HS-27A (cell line): ENCODE data around the gene FYN.
"Not testable (repeated sequence)": the region's sequence is repeated elsewhere in the genome, so short reads cannot be mapped to it uniquely, and the experiment has no call there.

ENCODE experiments used
- DNase-seq: peaks from one replicate; pipeline ENCODE4 v3.0.0-alpha.2; 2012; ENCODE audit warnings: low read depth, missing footprints

The FYN gene

DNA sequence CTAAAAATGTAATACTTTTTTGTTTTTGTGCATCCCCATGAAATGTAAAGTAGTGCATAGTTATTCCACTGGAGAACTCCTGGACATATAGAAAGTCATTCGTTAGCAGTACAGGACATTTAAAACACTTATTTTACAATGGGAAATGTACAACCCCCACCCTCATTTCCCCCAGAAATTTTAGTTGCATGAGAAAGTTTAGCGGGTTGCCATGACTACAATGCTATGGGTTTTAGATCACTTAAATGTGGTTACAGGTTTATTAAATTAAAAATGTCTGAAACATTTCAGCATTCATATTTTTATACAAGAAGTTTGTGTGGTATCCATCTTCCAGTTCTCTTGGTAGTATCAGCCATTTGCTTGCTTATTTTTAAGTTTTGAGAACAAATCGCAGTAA, 212.7 kb downstream of the FYN start:
- DNase-seq = no peak

DNA sequence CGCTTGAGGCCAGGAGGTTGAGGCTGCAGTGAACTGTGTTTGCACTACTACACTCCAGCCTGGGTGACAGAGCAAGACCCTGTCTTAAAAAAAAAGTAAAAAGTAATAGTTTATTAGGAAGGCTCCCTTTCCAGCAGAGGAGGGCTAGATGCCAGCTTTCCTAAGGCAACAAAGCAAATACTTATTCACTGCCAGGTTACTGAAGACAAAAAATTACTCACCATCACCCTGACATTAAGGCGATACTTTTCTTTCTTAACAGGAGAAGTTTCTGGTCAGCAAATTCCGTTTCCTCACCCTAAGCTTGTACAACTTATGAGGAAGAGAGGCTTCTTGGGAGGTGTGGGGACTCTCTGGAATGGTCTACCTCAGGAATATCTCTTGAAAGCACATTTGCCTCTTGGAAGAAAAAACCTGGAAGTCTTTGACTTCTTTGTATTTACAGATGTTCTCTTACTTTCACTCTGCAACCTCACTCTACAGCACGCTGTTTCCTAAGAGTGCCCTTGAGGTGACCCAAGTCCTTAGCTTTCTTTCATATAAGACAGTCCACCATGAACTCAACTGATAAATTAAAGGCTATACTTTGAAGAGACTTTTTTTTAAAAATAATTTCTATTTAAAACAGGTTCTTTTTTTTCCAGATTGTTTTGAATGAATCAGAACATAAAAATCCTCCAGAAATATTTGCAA, 214.6 kb downstream of the FYN start:
- no peak for DNase-seq

DNA sequence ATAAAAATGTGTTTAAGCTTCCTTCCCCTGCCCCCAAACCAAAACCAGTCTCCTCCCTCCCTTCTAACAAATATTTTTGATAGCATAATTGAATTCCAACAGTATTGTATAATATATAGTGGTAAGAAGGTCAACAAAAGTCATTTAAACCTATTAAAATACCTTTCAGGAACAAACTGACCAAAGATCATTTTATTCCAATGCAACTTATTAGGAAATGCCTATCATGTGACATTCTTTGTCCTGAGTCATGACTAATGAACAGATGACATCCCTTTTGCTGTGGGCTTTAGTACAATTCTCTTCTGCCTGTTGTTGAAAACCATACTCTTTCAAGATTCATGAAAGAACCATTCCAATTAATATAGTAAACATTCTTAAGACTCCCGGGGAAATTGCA, 216.1 kb downstream of the FYN start:
- DNase-seq = peak; percentile 11

DNA sequence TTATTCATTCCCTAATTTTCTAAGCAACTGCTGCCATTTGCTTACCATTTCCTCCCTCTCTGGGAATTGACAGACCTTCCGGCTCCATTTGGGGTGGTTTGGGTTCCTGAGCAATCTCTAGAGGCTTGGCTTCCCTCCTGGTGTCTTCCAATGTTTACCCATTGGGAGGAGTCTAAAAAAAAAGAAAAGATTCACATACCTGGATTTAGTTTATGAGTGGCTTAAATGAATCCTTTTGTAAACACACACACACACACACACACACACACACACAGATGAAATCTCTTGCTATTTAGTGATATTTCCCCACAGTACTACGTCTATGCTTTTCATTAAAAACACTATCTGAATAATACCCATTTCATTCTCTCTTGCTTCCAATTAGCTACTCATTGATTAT, 219.3 kb downstream of the FYN start:
- no peak for DNase-seq

DNA sequence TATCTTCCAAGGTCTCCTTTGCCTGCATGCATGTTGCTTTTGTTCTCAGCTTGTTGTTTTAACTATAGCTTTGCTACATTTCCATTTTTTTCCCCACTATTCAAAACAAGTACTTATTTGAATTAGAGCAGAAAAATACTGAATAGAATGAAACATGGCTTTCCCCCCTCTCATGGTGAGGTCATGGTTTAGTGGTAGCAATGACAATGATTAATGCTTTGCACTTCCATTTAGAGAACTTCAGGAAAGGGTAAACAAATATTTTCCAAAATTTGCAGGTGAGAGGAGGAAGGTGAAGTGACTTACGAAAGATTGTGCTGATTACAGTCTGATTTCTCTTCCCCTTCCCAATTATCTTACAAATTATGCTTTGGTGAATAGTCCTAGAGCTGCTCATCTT, 219.8 kb downstream of the FYN start:
- no peak for DNase-seq

DNA sequence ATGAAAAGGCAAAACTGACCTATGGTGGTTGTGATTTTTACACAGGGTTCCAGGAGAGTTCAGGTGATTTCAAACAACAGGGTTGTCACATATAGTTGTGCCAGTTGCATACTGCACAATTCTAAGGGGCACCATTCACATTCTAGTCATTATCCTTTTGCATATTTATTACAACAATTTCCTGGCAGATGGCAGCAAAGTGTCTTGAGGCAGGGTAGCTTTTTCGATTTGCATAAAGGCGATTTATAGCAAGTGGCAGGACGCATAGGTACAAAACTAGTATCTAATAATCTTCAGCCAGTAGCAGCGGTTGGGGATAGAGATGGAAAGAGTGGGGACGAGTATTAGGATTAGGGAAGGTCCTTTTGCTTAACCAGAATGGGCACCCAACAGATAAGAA, 221.1 kb downstream of the FYN start:
- DNase-seq = no peak

DNA sequence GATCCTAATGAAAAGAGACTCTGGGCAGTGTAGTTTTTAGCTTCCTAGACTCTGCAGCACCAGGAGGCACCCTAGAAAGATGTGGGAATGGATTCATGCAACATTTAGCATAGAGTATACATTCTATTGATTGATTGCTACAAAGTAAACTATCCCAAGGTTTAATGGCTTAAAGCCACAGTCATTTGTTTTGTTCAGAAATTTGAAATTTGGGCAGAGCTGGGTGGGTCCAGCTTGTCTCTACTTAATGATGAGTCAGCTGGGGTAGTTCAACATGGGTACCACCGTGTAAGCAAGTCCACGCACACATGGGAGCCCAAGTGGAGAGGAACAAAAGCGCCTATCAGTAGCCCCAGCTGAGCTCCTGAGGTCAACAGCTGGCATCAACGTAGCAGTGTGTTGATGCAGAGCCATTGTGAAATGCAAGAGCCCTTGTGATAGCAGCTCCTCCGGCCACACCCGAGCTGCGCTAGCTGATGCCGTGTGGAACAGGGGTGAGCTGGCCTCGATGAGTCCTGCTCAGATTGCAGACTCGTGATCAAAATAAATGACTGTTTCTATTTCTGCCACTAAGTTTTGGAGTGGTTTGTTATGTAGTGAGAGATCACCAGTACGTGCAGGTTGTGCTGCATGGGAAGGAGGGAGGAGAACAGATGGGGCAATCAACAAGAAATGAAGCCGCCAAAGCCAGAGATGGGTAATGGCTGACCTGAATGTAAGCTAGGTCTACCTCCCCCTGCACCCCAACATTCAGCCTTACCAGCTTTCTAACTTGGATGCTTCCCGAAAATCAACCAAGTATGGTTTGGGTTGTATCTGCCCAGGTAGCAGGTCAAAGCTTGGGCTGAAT, 221.8 kb downstream of the FYN start:
- no peak for DNase-seq

DNA sequence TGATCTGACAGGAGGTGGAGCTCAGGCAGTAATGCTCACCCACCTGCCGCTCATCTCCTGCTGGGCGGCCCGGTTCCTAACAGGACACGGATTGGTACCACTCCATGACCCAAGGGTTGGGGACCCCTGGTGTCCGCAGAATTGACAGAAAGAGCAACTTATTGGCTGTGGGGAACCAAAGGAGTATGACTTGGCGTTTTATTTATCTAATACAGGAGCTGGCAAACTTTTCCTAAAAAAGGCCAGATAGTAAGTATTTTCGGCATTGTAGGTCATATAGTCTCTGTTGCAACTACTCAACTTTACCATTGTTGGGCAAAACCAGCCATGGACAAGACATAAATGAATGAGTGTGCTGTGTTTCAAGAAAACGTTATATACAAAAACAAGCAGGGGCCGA, 223.2 kb downstream of the FYN start:
- no peak for DNase-seq

DNA sequence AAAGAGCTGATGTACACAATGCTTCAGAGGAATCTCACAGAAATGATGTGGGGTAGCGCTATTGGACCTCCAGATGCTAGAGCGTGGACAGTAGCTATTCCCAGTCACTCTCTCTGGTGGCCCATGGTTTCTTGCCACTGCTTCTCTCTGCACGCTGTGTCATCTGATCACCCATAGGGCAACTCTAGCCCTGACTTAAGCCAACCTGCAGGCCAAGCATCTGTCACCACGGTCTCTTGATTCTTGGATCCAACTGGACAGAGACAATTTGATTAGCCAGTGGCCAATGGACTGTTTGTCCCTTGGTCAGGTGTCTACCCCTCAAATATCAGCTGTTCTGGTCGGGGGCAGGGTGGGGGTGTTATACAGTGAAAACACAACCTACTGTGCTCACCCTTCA, 225.2 kb downstream of the FYN start:
- no peak for DNase-seq

DNA sequence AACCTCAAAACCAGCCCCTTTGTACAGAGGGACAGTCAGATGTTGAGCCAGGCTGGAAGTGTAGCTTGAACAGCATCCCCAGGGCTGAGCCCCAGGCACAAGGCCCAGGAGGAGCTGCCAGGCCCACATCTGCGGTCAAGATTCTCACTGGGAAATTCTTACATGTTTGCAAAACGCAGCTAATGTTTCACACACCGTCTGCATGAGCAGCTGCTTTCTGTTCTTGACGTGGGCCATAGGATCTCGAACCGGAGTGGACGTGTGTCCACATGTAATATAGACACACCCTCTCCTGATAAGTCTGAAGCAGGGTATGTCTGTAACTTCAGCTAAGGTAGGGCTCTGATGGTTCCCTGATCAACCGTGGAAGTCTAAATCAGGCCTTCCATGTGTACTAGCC, 226.3 kb downstream of the FYN start:
- DNase-seq = no peak

DNA sequence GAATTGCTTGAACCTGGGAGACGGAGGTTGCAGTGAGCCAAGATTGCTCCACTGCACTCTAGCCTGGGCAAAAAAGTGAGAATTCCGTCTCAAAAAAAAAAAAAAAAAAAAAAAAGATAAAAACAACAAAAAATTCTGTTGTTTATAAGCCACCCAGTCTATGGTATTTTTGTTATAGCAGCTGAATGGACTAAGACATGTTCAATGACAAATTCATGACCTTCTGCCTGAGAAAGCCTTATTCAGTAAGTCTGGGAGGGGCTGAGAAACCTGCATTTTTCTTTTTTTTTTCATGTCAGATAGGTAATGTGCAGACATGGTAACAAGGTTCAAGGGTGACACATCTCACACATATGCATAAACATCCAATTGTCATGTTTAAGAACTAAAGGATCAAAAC, 227.2 kb downstream of the FYN start:
- DNase-seq = no peak

DNA sequence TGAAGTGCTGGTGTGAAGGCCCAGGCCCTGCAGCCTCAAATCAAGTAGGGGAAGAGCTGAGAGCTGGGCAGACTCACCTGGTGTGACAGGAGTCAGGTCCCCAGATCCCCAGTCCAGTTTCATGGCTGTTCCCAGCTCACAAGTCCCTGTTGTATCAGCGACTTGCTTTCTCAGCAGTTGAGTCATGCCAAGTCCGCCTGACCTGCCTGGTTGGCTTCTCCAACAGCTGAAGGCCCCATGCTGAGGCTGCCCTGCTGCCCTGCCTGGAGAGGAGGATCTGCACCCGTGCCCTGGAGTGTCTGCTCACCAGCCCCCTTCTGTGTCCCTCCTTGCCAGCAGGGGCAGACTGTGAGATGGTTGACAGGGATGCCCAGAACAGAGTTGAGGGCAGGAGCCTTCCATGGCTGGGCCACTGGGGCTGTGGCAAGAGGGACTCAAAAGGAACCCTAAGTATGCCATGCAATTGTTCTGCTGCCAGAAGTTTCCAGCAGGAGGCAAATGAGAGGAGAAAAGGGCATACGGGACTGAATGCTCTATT, 228.3 kb downstream of the FYN start:
- DNase-seq = no peak

DNA sequence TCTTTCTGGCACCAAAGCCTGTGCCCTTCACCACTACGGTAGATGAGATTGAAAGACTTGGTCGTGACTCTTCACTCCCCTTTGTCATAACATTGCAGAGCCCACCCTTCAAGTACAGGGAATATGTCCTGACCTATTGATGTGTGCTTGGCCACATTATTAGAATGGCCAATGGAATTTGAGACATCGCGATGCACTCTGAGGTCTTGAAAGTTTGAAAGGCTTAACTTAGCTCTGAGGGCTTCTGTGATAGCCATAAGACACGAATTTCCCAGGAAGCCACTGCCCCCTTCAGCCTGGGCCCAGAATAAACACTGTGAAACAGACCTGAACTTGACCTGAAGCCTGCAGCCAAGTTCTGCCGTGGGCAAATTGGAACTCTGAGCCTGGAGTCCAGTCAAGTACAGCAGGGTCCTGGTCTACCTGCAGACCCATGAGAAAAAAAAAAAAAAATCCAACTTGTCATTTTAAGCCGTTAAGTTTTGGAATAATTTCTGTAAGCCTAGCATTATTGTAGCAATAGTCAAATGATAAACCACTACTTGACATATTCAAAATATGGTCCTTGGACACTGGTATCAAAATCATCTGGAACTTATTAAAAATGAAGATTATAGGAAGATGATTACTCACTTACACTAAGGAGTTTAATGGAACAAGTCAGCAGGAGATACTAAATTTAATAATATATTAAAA, 230.6 kb downstream of the FYN start:
- DNase-seq = no peak

DNA sequence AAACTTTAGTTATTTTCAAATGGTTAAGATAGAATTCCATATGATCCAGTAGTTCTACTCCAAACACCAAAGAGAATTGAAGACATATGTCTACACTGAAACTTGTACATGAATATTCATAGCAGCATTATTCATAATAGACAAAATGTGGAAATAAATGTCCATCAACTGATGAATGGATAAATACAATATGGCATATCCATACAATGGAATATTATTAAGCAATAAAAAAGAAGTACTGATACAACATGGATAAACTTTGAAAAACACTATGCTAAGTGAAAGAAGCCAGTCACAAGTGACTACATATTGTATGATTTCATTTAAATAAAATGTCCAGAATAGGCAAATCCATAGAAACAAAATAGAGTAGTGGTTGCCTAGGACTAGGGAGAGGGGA, 234.0 kb downstream of the FYN start:
- DNase-seq = no peak

DNA sequence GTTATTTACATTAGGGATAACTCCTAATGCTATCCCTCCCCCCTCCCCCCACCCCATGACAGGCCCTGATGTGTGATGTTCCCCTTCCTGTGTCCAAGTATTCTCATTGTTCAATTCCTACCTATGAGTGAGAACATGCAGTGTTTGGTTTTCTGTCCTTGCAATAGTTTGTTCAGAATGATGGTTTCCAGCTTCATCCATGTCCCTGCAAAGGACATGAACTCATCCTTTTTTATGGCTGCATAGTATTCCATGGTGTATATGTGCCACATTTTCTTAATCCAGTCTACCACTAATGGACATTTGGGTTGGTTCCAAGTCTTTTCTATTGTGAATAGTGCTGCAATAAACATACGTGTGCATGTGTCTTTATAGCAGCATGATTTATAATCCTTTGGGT, 238.3 kb downstream of the FYN start:
- DNase-seq = not testable (repeated sequence)

DNA sequence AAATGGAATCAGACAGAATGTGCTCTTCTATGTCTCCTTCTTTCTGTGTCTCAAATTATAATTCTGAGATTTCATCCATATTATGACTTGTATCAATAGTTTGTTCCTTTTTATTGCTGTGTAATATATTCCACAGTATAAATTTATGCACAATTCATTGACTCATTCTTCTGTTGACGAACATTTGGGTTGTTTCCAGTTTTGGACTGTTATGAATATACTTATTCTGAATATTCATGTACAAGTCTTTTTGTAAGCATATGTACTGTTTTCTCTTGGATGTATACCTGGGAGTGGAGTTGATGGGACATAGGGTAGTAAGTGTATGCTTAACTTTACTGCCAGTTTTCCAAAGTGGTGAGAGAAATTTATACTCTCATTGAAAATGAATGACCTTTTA, 239.4 kb downstream of the FYN start:
- DNase-seq = no peak

DNA sequence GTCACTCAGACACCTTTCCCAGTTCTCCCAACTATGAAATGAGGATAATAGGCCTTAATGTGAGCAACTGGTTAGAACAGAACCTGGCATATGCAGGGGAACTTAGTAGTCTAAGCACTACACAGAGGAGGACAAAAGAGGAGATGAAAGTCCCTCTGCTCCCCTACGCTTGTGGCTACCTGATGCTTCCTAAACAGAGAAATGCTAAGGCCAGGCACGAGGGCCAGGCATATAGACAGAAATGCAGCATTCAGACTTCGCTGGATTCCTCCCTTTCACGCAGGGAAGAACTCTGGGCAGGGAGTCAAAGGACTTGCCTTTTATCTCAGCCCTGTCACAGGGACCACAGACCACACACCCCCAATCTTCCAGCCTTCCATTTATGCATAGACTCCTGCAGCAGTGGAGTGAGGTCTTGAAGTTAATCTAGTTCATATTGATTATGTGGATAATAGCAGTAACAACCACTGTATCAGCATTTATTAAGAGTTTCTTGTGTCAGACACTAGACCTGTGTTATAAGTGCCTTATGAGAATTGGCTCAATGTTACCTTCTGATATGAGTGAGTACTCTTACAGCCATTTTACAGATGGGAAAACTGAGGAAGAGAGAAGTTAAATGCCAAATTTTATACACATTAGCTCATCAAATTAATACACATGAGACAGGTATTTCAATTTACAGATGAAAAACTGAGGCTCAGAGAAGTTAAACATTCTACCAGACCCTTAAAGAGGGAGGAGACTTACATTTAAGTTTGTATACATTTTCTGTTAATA, 240.6 kb downstream of the FYN start:
- DNase-seq = no peak

DNA sequence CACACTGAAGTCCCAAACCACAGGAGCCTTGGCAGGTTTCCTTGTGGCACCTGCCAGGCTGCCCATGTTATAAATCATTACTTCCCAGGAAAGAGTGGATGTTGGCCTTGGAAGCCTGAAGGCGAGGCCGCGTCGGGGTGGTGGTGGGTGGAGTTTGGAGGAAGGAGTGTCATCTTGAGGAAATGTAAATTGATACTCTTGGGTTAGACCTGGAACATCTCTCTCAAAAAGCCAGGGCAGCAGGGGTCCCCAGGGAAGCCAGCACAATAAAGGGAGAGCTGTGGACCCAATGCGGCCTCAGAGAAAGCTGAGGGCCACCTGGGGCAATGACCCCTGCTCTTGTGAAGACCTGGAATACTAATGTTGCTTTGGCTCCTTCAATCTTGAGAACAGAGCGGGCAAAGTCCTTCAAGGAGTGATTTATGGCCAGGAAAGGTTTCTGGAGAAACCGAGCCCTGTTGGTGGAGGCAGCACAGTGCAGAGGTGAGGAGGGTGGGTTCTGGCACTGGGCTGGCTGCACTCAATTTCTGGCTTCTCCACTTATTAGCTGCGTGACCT, 241.3 kb downstream of the FYN start:
- no peak for DNase-seq

DNA sequence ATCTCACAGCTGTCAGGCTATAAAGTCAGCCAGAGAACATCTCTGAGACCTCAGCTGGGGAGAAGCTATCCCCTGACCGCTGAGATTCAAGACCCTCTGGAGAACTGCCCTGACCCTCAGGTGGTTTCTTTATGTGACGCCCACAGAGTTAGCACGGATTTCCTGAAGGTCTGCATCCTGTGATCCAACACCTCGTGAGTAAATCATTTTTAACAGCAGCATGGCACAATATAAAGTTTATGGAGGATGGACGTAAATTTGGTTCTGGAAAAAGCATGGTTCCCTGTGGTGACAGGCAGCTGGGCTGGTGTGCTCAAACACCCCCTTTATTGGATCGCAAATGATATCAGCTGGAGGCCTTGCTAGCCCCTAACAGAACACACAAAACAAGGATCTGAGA, 242.2 kb downstream of the FYN start:
- DNase-seq = no peak

DNA sequence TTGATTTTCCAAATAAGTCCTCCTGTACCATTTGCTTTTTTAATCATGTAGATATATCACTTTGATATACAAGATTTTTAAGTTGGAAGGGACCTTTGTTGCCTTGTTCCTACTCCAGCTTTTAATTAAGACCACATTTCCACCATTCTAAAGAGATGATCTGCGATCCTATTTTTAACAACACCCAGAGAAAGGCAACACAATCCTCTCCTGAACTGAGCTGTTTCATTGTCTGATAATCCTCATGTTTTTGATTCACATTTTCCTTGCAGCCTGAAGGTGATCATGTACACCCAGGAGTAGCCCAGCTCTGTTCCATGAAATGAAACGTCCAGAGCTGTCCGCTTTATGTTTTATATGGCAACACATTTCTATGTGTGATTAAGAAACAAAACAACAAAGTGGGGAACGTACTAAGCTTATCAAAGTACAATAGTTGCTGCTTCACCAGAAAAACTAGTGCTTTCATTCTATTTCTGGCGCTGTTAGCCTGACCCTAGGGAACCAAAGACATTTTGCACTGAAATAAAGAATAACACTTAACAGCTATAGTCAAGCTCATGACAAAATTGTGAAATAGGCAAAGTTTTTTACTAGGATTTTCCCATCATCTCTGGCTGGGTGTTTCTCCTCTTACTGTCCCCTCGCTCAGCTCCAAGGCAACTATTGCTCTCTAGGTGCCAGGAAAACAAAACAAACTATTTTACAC, 245.0 kb downstream of the FYN start:
- no peak for DNase-seq

DNA sequence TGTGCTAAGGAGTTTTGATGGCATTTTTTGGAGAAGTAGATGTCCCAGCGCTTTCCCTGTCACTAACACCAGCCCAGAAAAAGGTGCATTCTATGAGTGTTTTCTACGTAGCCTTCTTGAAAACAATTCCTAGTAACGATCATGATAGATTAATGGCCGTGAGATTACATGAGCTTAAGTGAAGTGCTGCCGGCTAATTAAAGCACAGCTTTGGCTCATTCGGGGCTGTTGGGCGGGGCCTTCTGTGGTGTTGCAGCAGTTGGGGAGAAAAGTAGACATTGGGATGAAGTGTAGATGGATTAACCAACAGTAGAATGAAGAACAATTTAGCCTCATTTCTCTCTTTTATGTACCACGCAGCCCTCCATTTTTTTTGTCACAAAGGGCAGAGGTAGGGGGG, 246.8 kb downstream of the FYN start:
- no peak for DNase-seq
